Embryonic facial prominence (tissue), 1 donor: ENCODE measurements around the gene PCBP1.
"Not testable (repeated sequence)": the region's sequence is repeated elsewhere in the genome, so short reads cannot be mapped to it uniquely, and the experiment has no call there.

Experiments used
- DNase-seq: peaks from one replicate; pipeline ENCODE4 v3.0.0-alpha.2; 2016; ENCODE audit errors: extremely low spot score

The PCBP1 gene

DNA sequence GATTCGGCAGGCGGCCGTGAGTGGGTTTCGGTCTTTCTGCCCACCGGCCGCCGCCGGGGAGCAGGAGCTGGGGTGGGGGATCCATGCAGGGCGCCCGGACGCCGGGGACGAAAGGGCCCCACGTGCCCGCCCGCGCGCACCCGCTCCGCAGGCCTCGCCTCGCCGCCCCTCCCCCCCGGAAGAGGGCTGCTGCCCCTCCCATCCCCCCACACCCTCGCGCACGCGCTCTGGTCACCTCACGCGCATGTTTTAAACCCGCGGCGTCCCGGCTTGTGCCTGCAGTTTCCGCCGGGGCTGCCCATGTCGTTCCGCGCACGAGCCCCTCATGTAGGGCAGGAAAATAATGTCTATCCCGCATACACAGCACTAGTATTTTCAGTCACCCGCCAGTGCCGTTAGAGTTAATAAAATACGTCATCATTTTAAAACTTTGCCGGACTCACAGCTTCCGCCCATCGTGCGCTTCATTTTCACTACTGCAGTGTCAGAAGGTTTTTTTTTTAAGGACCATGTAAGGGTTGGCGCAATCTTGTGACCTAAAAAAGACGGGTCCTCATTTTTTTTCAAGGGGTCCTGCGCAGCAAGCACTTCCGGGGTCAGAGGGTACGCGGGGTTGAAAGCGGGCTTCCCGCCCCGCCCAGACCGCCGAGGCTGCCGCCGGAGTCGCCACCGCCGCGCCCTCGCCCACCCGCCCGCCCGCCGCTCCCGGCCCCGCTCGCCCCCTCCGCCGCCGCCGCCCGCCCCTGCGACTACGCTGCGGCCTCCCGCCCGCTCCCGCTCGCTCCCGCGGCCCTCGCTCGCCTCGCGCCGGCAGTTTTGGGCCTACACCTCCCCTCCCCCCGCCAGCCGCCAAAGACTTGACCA lies at the start of gene PCBP1:
PCBP1 (plus strand) TSS at position 640 of the 864 bp plus-strand sequence. CDS start 267 bp downstream, outside the sequence.
- DNase-seq = peak; percentile 90

DNA sequence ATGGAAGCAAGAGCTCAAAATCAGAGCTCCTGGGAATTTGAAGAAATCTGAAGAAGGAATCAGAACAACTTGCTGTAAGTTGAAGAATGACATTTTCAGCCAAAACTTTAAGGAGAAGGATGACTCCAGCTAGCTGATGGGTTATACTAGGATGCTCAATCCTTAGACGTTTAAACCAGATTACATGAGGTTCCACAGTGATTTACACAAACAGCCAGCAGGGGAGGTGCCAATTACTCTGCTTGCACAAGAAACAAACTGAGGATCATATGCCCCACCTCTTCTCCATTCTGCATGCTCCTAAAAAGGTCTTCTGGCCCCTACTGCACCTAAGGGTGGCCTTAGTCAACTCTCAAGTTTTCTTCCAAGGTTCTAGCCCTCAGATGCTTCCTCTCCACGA lies 47.9 kb upstream of the PCBP1 start:
- DNase-seq = no peak

DNA sequence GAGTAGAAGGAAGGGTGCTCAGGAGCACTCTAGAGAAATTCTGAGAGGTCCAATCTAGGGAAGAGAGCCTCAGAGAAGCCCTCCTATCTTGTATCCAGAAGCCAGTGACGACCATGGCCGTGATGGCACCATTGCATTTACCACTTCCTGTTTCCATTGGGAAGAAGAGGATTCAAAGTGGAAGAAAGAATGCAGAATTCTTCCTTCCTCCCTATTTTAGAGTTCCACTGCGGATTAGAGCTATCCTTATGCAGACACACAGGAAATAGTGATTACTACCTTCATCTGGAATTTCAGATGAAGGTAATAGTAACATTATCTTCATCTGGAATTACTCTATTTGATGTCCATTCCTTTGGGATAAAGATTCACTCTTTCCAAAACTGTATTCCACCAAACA lies 45.6 kb upstream of the PCBP1 start:
- DNase-seq = no peak

DNA sequence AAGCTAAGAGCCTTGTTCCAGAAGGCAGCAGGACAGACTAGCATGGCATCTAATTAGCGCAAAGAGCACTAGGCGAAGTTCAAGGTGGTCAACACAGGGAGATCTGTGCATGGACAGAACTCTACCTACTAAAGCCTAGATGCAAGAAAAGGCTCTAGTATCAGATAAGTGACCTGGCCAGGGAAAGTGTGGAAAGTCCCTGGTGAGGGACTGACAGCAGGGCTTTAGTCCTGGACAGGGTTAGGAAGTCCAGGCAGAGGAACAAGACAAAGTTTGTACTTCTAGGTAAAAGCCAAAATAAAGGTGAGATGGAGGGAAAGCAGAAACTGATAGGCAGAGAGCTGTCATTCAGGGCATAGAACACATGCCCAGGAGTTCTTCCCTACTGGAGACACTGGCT lies 45.0 kb upstream of the PCBP1 start:
- no peak for DNase-seq

DNA sequence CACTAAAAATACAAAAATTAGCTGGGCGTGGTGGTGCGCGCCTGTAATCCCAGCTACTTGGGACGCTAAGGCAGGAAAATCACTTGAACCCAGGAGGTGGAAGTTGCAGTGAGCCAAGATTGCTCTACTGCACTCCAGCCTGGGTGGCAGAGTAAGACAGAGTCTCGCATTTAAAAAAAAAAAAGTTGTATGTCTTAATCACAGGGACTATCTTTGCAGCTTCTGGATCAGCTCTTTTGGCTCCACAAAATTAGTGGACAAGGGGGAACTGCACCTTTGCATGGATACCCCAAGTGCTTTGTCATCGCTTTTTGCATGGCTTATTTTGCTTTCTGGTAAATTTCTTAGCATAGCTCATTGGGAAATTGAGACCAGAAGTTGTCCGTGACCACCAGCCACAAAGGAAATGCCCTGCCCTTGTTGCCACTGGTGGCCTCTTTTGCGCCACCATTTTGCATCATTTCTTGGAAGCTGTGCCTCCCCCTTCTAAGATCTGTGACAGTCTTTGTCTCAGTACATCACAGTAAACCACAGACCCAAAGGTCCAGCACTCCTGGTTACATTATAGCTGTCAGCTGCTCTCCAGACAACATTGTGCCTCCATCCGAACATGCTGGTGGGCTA lies 43.9 kb upstream of the PCBP1 start:
- DNase-seq = no peak

DNA sequence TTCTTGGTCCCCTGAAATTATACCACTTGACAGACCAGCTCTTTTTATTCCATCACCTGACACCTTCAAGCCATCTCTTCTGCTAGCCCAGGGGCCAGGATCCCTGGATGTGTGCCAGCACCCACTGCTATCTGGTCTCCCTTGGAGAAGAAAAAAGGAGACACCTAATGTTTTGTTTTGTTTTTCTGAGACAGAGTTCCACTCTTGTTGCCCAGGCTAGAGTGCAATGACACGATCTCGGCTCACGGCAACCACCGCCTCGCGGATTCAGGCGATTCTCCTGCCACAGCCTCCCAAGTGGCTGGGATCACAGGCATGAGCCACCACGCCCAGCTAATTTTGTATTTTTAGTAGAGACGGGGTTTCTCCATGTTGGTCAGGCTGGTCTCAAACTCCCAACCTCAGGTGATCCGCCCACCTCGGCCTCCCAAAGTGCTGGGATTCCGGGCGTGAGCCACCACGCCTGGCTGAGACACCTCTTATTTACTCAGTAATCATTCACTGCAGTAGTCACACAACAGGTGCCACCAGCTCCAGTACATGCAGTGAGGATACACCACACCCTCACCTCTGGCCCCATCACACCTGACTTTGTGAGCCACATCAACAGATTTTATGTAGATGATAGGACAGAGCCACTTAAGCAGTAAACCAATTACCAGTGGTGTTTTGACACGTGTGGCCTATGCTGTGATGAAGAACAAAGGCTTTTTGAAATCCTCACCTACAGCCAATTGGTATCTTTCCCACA lies 42.8 kb upstream of the PCBP1 start:
- DNase-seq = no peak

DNA sequence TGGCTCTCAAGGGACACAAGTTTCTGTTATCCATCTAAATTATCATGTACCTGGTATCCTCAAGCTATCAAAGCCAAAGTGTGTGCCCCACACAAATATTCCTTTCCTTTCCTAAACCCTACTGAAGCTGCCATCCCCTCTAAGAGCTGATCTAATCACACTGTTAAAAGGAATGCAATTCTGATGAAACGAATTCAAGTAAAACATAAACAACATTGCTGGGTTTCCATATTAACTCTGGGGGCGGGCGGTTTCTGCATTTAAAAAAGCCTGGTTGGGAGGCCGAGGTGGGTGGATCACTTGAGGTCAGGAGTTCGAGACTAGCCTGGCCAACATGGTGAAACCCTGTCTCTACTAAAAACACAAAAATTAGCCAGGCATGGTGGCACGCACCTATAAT lies 41.9 kb upstream of the PCBP1 start:
- DNase-seq = no peak

DNA sequence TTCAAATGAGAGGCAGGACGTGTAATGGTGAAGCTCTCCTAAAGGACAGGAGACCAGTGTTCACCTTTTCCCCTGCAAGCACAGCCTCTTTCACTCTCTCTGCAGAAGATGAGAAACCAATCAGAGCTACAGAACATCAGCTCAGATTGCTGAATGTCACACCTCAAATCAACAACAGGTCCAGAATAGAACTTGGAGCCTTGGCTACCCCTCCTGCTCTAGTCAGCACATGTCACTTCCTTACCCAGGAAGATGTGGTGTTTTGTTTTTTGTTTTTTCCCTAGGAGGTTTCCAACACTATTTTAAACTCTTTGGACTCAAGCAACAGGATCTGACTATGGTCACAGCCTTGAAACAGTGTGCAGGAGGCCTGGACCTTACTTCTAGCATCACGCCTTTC lies 41.3 kb upstream of the PCBP1 start:
- no peak for DNase-seq

DNA sequence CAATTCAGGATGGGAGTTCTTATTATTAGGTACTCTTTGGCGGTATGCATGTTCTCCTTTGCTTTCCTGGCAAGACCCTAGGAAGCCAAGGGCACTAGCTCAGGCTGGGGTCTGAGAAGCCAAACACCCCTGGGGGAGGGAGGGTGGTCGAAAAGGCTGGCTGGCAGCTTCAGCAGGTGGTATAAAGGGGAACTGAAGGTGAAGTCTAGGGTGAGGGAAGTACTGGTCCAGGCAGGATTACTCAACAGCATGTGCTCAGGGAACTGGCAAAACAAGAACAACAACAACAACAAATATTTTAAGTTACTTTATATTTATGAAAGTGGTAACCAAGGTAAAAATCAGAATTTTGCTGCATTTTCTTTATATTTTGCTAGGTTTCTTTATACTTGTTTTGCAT lies 40.7 kb upstream of the PCBP1 start:
- DNase-seq = no peak

DNA sequence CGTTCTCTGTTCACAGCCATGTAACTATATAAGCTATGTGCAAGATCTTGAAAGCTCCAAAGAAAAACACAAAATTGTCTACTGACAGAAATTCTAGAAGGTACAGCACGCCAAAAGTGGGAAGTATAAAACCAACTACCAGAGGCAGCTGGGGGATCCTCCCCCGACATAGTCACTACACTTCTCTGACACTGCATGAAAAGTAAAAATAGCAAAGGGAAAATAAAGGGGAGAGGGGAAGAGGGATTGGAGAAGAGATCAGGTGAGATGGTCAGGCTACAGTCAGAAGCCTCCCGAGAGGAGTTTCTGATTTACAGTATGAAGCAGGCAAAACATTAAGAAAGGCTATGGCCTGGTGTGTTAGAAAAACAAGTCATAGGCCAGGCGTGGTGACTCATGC lies 39.8 kb upstream of the PCBP1 start:
- DNase-seq = no peak

DNA sequence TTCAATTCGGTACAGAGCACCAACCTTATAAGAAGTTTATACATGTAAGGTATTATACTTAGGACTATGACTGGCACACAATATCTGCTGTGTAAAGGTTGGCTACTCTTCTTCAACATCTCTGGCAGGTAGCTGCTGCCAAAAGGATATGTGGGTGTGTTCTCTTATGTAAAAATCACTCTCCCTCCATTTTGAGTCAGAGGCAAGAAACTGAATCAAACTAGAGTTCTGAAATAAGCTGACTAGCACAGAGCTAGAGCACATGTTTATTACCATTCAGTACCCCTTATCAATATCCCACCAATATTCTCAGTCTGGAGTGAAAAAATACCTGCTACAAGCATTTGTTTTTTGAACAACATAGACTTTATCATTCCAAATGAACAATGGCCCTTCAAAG lies 38.0 kb upstream of the PCBP1 start:
- no peak for DNase-seq

DNA sequence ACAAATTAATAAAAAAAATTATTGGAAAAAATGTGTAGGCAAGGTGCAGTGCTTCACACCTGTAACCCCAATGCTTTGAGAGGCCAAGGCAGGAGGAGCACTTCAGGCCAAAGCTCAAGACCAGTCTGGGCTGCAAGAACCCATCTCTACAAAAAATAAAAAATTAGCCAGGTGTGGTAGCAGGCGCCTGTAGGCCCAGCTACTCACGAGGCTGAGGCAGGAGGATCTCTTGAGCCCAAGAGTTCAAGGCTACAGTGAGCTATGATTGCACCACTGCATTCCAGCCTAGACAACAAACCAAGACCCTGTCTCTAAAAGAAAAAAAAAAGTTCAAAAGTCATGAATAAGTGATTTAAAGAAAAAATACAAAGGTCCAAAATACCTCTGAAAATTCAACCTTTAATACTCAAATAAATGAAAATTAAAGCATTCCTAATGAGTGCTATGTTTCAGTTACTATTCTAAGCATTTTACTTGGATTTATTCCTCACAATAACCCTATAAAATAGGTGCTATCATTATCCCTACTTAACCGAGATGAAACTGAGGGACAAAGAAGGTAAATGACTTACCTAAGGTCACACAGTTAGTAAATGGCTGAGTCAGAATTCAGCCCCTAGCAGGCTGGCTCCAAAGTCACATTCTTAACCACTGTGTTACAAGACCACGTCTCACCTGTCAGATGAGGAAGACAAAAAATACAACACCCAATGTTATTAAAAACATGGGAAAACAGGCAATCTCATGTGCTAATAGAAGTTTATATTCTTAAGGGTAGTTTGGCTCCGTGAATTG lies 36.4 kb upstream of the PCBP1 start:
- no peak for DNase-seq

DNA sequence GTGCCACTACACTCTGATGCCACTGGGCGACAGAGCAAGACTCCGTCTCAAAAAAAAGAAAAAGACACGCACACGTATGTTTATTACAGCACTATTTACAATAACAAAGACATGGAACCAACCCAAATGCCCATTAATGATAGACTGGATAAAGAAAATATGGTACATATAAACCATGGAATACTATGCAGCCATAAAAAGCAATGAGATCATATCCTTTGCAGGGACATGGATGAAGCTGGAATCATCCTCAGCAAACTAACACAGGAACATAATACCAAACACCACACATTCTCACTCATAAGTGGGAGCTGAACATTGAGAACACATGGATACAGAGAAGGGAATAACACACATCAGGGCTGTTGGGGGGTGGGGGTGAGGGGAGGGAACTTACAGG lies 32.0 kb upstream of the PCBP1 start:
- not testable (repeated sequence) for DNase-seq

DNA sequence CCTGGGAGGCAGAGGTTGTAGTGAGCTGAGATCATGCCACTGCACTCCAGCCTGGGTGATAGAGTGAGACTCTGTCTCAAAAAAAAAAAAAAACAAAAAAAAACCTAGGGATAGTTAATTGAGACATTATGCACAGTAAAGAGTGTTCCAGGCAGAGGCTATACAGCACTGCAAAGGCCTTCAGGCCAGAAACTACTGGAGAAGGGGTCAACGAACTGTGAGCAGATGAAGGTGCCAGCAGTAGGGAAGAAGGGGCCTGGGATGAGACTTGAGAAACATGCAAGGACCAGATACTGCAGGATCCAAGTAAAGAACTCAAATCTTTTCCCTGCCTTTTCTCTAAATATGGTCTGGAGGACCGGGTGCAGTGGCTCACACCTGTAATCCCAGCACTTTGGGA lies 26.0 kb upstream of the PCBP1 start:
- DNase-seq = no peak

DNA sequence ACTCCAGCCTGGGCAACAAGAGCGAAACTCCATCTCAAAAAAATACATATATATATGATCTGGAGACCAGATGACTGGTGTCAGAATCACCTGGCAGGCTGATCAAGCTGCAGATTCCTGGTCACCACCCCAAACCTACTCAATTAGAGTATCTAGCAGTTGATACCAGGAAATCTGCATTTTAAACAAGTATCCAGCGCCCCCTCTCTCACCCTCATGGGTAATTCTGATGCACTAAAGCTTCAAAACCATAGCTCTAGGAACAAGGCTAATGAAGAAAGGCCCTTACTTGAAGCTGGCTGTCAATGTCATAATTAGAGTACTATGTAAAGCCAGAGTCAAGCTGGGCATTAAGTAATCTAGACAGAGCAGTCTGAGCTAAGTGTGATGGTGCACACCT lies 25.0 kb upstream of the PCBP1 start:
- DNase-seq = no peak

DNA sequence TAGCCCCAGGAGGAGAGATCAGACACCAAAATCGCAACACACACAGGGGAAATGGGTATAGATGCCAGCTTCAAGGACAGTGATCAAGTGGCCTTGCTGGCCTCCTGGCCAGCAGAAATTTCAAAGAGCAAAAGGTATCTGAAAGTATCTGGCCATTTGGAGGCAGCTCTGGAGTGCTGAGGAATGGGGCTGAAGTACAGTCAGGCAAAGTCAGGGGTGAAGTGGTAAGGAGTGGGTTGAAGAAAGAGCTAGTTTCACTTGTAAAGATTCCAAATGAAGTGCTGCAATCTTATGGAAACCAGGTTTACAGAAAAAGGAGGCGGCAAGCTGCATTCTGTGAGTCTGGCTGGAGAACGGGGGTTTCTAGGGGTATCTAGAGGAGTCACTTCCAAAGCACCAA lies 19.2 kb upstream of the PCBP1 start:
- no peak for DNase-seq

DNA sequence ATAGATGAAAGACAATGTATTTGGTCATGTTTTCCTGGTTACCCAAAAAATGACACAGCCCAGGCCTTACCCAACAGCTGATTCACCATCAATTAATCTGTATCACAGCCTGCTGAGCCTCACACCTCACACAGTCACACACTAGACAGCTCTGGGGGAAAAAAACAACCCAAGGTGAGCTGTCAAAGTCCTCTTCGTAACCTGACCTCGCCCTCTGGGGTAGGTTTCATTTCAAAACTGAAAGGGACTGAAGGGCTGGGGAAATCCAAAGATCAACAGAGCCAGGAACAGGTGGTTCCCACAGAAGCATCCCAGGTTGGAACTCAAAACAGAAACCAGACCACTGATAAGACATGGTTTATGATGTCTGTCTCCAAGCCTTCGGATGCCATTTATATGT lies 18.2 kb upstream of the PCBP1 start:
- DNase-seq = no peak

DNA sequence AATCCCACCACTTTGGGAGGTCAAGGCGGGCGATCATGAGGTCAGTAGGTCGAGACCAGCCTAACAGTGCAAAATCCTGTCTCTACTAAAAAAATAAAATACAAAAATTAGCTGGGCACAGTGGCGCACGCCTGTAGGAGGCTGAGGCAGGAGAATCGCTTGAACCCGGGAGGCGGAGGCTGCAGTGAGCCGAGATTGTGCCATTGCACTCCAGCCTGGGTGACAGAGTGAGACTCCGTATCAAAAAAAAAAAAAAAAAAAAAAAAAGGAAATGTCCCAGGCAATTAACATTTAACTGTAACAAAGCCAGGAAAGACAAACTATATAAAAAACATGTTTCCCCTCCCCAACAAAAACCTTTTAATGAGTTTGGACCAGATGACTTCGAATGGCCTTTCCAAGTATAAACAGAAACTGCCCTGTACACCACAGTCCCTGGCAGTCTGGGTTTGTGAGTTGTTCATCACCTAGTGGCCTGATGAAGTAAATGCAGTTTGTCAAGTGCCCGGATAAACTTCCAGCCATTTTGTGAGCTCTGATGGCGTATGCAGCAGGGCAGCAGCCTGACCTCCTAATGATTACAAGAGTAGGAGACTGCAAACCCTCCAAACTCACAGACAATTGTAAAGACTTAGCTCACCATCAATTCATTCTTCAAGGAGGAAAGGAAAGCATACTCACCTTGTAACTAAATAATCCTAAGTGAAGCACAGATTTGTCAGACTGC lies 16.6 kb upstream of the PCBP1 start:
- DNase-seq = peak; percentile 59

DNA sequence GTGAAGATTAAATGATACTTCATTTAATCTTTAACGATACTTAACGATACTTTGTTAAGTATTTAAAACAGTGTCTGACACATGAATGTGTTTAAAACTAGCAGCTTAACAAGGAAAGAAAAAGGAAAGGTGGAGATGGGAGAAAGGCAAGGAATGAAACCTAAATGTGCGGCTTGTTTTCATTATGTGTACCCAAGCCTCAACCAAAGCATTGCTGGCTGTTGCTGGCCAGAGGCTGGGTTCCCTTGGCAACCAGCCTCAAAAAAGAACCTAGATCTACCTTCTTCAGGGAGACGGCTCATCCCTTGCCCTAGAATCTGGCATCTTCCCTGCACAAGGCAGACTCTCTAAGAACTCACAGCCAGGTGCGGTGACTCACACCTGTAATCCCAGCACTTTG lies 13.8 kb upstream of the PCBP1 start:
- DNase-seq = no peak

DNA sequence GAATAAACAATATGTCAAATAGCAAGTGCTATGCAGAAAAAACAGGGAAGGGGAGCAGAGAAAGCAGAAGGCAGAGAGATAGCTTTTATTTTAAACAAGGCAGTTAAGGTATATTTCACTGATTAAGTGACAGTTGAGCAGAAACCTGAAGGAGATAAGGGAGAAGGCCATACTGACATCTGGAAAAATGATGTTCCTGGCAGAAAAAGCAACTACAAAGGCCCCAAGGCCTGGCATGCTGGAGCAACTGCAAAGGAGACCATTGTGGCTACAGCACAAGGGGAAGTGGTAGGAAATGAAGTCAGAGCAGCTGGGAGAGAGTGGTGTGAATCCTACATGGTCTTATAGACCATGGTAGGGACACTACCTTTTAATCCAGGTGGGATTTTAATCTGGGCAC lies 8.9 kb upstream of the PCBP1 start:
- no peak for DNase-seq

DNA sequence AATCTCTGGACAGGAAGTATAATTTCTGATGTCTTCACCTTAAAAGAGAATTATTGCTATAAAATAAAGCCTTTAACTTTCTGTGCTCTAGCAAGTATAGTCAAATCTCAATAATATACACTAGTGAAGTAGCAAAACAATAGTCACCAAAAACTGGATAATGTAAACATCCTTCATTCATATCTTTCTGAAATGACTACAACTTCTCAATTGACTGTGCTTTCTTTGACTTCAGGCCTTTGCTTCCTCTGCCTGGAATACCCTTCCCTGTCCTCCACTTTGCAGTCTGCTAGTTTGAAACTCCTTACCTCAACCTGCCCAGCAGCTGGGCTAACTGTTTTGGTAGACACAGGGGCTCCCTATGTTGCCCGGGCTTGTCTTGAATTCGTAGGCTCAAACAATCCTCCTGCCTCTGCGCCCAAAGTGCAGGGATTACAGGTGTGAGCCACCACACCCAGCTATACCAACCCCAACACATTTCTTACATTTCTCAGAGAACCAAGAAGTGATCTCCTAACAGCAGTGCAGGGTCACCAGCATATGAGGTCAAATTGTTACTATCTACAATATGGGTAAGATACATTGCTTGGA lies 6.6 kb upstream of the PCBP1 start:
- DNase-seq = no peak
